ENCODE results near the gene SLC35A5.
"Not testable (repeated sequence)": the region's sequence is repeated elsewhere in the genome, so short reads cannot be mapped to it uniquely, and the experiment has no call there.

DNA sequence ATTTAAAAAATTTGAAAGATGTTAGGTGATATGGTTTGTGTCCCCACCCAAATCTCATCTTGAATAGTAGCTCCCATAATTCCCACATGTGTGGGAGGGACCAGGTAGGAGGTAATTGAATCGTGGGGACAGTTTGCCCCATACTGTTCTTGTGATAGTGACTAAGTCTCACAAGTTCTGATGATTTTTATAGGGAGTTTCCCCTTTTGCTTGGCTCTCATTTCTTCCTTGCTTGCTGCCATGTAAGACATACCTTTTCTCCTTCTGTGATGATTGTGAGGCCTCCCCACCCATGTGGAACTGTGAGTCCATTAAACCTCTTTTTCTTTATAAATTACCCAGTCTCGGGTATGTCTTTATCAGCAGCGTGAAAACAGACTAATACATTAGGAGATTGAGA is 42.9 kb upstream of the SLC35A5 start:
- not testable (repeated sequence) for TF ChIP-seq CTCF, POLR2A (IDR thresholded peaks at IDR 0.05)
